Islet of Langerhans (tissue), 1 donor: ENCODE measurements around the gene FGF12.

Experiments
- FAIRE-seq: peaks from one replicate; lab custom pipeline; 2011; peaks lifted over from hg19 to GRCh38; lab: Jason Lieb, UNC

Gene FGF12

DNA sequence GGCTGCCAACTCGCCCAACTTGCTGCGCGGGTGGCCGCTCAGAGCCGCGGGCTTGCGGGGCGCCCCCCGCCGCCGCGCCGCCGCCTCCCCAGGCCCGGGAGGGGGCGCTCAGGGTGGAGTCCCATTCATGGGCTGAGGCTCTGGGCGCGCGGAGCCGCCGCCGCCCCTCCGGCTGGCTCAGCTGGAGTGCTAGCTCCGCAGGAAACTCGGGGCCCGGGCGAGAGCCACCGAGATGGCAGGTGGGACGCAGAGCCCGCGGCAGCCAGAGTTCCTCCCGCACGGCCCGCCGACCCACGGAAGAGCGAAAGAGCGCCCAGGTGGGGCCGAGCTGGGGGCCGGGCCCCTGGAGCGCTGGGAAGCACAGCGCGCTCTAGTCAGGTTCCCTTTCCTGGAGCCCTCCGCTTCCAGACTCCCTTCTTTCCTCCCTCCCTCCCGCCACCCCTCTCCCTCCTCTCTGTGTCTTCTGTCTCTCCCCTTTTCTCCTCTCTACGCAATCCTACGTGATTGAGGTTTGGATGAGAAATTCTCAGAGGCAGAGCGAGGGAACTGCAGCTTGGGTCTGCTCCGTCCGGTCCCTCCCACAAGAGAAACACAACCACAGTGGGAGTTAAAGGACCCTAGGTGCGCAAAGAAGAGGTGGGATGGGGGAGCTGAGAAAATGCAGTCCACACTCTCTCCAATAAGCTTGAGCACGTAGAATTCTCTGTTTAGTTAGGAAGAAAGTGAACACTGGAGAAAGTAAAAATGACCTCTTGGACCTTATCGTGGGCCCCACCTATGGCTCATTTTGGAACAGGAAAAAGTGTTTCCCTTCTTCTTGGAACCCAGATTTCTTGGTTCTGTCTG is 317.3 kb downstream of the FGF12 start:
- FAIRE-seq, result no peak

- no peak for FAIRE-seq
Measured at GRCh38 chr3:192409201-192409837, 318.0 kb downstream of the FGF12 start.

DNA sequence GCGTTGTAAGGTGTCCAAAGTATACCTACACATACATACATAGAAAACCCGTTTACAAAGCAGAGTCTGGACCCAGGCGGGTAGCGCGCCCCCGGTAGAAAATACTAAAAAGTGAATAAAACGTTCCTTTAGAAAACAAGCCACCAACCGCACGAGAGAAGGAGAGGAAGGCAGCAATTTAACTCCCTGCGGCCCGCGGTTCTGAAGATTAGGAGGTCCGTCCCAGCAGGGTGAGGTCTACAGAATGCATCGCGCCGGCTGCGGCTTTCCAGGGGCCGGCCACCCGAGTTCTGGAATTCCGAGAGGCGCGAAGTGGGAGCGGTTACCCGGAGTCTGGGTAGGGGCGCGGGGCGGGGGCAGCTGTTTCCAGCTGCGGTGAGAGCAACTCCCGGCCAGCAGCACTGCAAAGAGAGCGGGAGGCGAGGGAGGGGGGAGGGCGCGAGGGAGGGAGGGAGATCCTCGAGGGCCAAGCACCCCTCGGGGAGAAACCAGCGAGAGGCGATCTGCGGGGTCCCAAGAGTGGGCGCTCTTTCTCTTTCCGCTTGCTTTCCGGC is 318.6 kb downstream of the FGF12 start:
- FAIRE-seq, result no peak

GRCh38 chr3:192408007-192408646 is 319.2 kb downstream of the FGF12 start:
- no peak for FAIRE-seq

DNA sequence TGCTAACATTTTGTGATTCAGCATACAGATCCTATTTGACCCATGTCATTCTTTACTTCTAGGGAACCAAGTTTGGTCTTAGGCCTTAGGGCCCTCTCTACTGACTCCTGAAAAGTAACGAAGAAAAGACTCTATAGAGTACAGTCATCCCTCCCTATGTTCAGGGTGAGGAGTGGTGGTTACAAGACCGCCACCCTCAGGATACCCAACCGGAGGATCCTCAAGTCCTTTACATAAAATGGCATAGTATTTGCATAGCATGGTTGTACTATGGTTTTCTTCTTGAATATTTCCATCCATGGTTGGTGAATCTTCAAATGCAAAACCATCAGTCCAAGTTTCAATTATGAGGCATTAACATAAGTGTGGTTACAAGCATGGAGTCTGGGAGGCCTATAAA is 327.6 kb downstream of the FGF12 start:
- no peak for FAIRE-seq

DNA sequence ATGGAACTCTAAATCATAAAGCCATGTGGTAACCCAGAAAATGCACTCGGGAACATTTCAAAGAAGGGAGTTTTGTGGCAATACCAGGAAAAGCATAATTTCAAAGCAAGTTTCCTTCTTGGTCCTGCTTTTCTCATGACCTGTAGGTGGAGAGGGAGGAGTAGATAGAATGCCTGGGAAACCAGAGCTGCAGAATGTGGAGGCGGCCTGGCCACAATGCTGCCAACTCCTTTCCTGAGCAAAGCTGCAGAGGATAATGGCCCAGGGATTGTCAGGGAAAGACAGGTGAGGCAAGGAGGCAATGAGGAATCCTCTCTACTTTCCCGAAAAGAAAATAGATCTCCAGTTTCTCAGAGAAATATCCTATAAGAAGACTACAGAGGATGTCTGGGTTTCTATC is 330.3 kb downstream of the FGF12 start:
- FAIRE-seq, result no peak

DNA sequence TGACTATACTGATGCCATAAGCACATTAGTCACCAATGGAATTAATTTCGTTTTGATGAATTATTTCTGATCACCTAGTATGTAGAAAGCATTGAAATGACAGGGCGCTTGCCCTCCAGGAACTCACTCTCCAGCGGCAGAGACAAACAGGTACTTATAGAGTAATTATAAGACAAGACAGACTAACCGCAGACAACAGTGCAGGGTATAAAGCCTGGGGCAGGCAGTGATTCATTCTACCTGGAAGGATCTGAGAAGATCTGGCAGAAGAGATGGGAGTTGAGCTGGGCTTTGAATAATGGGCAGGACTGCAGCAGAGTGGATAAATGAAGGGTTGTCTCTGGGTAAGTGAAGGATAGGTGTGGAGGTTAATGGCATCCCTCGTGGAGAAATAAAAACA is 331.8 kb downstream of the FGF12 start:
- FAIRE-seq, result no peak

DNA sequence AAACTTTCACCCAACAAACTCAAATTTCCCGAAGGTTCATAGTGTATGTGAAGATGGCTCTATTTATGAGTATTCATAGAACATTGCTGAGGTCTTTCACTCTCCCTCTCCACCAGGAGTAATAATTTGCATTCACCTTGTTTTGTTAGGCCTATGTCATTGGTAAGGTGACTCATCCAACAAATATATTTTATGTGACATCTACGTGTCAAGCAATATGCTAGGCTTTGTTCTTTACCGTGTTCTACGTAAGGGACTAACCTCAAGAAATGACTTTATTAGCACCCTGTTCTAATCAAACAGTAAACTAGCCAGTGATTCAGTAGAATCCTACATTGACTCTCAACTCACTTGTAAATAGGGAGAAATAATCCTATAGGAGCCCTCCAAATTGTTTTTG is 334.4 kb downstream of the FGF12 start:
- no peak for FAIRE-seq

DNA sequence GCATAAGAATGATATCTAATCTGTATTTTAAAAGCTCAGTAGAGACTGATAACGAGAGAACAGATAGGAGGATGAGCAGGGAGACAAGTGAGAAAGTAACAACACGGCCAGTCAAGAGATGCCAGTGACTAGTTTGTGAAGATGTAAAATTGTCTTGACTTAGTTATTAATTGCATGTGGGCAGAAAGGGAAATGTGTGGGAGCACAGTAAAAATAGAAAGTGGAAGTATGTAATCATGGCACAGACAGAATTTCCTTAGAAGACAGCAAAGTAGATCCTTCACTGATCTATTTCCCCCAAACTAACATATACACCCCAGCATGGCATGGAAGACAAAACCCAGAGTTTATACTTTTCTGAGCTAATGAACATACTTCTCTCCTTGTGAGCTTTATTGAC is 344.5 kb downstream of the FGF12 start:
- no peak for FAIRE-seq

- FAIRE-seq, result no peak
Measured at GRCh38 chr3:192373586-192373985, 353.8 kb downstream of the FGF12 start.

DNA sequence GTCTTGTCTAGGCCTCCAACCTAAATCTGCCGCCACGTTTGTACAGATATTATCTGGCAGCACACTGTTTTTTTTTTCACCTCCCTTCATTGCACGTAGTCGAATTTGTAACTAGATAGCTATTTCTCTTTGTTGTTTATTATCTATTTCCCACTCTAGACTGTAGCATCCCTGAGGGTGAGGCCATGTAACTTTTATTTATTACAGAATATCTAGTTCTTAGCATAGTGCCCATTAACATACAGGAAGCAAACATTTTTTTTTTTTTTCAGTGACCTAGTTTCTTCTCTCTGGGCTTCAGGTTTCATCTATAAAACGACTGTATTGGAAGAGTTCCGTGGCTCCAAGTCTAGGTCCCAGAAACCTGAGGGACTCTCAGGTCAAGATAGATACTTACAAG is 354.3 kb downstream of the FGF12 start:
- FAIRE-seq, result no peak

GRCh38 chr3:192372616-192373015 is 354.7 kb downstream of the FGF12 start:
- no peak for FAIRE-seq

GRCh38 chr3:192371870-192372400 is 355.4 kb downstream of the FGF12 start:
- FAIRE-seq, result no peak

DNA sequence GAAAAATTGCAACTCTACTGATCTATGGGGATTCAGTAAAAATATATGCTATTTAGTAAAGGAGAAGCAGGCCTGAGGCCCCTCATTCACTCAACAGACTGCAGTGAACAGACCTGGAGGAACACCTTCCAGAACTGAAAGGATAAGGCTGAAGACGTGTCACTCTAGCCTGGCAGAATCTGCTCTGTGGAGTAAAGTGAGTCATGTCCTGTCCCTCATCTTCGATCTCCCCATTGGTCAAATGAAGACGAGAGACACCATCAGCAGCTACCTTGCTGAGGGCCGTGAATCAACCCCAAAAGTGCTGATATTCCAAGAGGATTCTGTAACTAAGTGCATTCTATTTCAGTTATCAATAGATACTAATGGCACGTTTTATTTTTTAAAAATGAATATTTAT is 359.7 kb downstream of the FGF12 start:
- FAIRE-seq, result no peak

GRCh38 chr3:192366916-192367315 is 360.4 kb downstream of the FGF12 start:
- FAIRE-seq, result peak; percentile 41

- FAIRE-seq, result no peak
Measured at GRCh38 chr3:192365571-192365970, 361.8 kb downstream of the FGF12 start.

- FAIRE-seq, result no peak
Measured at GRCh38 chr3:192364316-192364715, 363.0 kb downstream of the FGF12 start.

DNA sequence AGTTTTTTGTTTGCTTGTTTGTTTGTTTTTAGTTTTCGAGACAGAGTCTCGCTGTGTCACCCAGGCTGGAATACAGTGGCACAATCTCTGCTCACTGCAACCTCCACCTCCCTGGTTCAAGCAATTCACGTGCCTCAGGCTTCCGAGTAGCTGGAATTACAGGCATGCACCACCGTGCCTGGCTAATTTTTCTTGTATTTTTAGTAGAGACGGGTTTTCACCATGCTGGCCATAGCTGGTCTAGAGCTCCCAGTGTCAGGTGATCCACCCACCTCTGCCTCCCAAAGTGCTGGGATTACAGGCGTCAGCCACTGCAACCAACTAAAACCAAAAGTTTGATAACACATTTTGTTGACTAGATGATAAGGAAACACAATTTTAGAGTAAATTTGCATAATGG is 372.7 kb downstream of the FGF12 start:
- FAIRE-seq, result no peak

- FAIRE-seq, result no peak
Measured at GRCh38 chr3:192352142-192352541, 375.2 kb downstream of the FGF12 start.

DNA sequence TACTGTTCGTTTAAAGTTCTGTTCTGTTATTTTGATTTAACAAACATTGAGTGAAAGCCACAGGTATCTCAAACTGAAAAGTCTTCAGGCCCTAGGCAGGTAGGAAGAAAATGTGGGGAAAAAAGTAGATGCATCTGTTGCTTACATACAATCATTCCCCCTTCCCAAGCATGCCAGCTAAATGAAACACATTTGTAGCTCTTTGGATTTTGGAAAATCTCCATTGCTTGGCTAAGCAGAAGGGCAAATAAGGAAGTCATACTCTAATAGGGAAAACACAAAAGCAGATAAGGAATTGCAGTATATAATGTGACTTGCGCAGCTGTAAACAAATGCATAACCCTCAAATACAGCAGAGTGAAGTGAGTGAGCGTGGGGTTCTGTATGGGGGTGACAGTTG is 375.9 kb downstream of the FGF12 start:
- FAIRE-seq, result no peak

- FAIRE-seq, result no peak
Measured at GRCh38 chr3:192340031-192340430, 387.3 kb downstream of the FGF12 start.

DNA sequence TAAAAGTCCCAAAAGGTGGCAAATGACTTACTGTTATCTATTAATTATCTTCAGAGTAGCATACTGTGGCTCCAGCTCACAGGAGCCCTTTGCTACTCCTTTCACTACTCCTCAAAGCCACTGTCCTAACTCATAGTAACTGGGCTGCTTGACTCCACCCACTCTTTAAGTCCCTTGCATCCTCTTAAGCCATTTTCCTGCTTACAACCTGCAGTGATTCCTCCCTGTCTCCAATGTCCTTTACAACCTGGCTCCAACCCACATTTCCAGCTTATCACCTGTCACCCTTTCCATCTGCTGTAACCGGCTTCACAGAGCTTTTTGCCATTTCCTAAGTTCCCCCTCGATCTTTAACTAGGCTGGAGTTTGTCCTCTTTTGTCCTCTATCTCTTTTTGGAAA is 388.1 kb downstream of the FGF12 start:
- FAIRE-seq, result no peak

- FAIRE-seq, result no peak
Measured at GRCh38 chr3:192336286-192336685, 391.1 kb downstream of the FGF12 start.
